Measurements from ENCODE around the gene NLRP5. TPM values are rescaled to one million over a fixed set of nuclear protein-coding genes. Genes with fewer than 3 reads are reported as not detected.
"Not testable (repeated sequence)": the region's sequence is repeated elsewhere in the genome, so short reads cannot be mapped to it uniquely, and the experiment has no call there.

Gene NLRP5
- not detected for polyA plus RNA-seq (2013, experiment 1 of 2)
- not detected for polyA plus RNA-seq (2013, experiment 2 of 2)

DNA sequence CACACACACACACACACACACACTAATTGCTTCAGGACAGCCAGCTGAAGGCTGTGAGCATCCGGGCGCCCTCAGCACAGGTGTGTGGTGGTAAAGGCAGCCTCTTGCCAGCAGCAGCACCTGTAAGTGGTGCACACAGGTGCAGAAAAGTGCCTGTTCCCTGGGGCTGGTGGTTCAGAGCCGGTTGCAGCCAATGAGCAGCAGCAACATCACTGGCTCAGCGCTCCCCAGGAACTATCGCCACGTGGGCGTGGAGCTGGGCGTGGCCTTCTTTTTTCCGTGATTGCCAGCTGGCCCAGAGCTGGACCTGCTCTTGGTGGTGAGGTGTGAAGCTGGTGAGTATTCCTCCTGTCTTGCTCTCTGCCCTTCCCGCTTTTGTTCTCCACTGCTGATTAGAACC, at the start of gene NLRP5:
NLRP5 (plus strand) TSS at position 289 of the 400 bp plus-strand sequence.
- no peaks in the 10 kb centered on the region for H3K79me1 ChIP-seq (ENCODE audit: low read length)
- H3K4me1 ChIP-seq (ENCODE audit: control insufficient read depth, low read depth, low read length): no peaks in the 10 kb centered on the region
- H3K56ac ChIP-seq (ENCODE audit: low read length): no peak within 1 kb of the TSS
- no peak within 1 kb of the TSS for H4K8ac ChIP-seq (ENCODE audit: low read depth, low read length)
- H3K9ac ChIP-seq (ENCODE audit: low read length): no peak within 1 kb of the TSS
- no peak within 1 kb of the TSS for H3K18ac ChIP-seq (ENCODE audit: low read length)
- no peak for DNase-seq
- H3K4ac ChIP-seq (ENCODE audit: low read depth, low read length): no peak within 1 kb of the TSS
- H4K5ac ChIP-seq (ENCODE audit: low read length): no peak within 1 kb of the TSS
- H3K27me3 ChIP-seq (ENCODE audit: insufficient read depth, low read length, poor library complexity): no peaks in the 10 kb centered on the region
- WGBS (ENCODE audit: extremely low coverage, insufficient coverage, low lambda C conversion rate): no CpG with 5 or more reads among the region's 10 CpGs
- no peak within 1 kb of the TSS for H2BK120ac ChIP-seq (ENCODE audit: low read depth, low read length)
- H3K79me2 ChIP-seq (ENCODE audit: control insufficient read depth, insufficient read depth, low read length): no peaks in the 10 kb centered on the region
- H3K4me3 ChIP-seq (ENCODE audit: low read length): no peak within 1 kb of the TSS
- H2AK5ac ChIP-seq (ENCODE audit: low read length): no peak within 1 kb of the TSS
- no peak within 1 kb of the TSS for H3K27ac ChIP-seq (ENCODE audit: low read depth, low read length)
- no peaks in the 10 kb centered on the region for H3K36me3 ChIP-seq (ENCODE audit: control insufficient read depth, insufficient read depth, low read length)
- no peak within 1 kb of the TSS for H3K23ac ChIP-seq (ENCODE audit: low read length)
- H2BK5ac ChIP-seq (ENCODE audit: low read length): no peak within 1 kb of the TSS
- no peak within 1 kb of the TSS for H3K4me2 ChIP-seq (ENCODE audit: low read length)
- no peak within 1 kb of the TSS for H2BK15ac ChIP-seq (replicated peaks; ENCODE audit: low read depth)

DNA sequence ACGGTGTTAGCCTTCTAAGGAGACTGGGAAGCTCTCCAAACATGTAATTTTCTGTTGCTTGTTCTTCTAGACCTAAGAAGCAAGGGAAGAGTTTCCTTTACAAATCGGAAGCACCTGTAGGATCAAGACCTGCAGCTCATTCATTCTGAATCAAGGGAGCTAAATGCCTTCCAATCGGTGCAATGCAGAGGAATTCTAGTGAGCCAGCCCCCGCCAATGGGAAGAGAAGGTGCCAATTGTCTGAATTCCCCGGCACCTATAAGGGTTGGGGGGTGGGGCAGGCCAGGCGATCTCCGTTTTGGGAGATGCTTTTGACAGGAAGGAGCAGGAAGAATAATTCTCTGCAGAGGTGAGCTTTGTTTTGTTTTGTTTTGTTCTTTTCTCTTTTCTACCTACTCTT, 47.4 kb upstream of the NLRP5 start:
- Histone ChIP-seq H3K4me2 (ENCODE audit: low read length) (no peak overlapping the region), H2BK120ac (ENCODE audit: low read depth, low read length) (no peak overlapping the region), H3K36me3 (ENCODE audit: control insufficient read depth, insufficient read depth, low read length) (no peaks in the 10 kb centered on the region), H3K27me3 (ENCODE audit: insufficient read depth, low read length, poor library complexity) (no peaks in the 10 kb centered on the region), H3K9ac (ENCODE audit: low read length) (no peak overlapping the region), H4K5ac (ENCODE audit: low read length) (no peak overlapping the region), H4K8ac (ENCODE audit: low read depth, low read length) (no peak overlapping the region), H3K4me1 (ENCODE audit: control insufficient read depth, low read depth, low read length) (no peaks in the 10 kb centered on the region), H3K79me1 (ENCODE audit: low read length) (no peaks in the 10 kb centered on the region), H3K4ac (ENCODE audit: low read depth, low read length) (no peak overlapping the region), H2BK15ac (replicated peaks; ENCODE audit: low read depth) (no peak overlapping the region), H3K27ac (ENCODE audit: low read depth, low read length) (no peak overlapping the region), H3K23ac (ENCODE audit: low read length) (no peak overlapping the region), H3K18ac (ENCODE audit: low read length) (no peak overlapping the region), H3K79me2 (ENCODE audit: control insufficient read depth, insufficient read depth, low read length) (no peaks in the 10 kb centered on the region), H3K4me3 (ENCODE audit: low read length) (no peak overlapping the region), H2BK5ac (ENCODE audit: low read length) (no peak overlapping the region), H2AK5ac (ENCODE audit: low read length) (no peak overlapping the region), H3K56ac (ENCODE audit: low read length) (no peak overlapping the region)
- no CpG with 5 or more reads among the region's 7 CpGs for WGBS (ENCODE audit: extremely low coverage, insufficient coverage, low lambda C conversion rate)
- no peak for DNase-seq

DNA sequence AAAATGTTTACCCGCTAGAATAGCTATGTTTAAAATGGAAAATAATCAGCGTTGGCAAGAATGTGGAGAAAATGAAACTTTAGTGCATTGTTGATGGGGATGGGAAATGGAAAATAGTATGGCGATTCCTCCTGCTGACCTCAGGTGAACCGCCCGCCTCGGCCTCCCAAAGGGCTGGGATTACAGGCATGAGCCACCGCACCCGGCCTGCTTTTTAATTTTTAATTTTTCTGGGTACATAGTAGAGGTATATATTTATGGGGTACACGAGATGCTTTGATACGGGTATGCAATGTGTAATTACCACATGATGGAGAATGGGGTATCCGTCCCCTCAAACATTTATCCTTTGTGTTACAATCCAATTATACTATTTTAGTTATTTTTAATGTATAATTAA, 46.3 kb upstream of the NLRP5 start:
- no peak overlapping the region for H2BK120ac ChIP-seq (ENCODE audit: low read depth, low read length)
- no CpG with 5 or more reads among the region's 11 CpGs for WGBS (ENCODE audit: extremely low coverage, insufficient coverage, low lambda C conversion rate)
- no peak overlapping the region for H2BK15ac ChIP-seq (replicated peaks; ENCODE audit: low read depth)
- H3K18ac ChIP-seq (ENCODE audit: low read length): no peak overlapping the region
- no peak overlapping the region for H3K4me2 ChIP-seq (ENCODE audit: low read length)
- H3K79me1 ChIP-seq (ENCODE audit: low read length): no peaks in the 10 kb centered on the region
- no peak overlapping the region for H3K27ac ChIP-seq (ENCODE audit: low read depth, low read length)
- no peak for DNase-seq
- no peak overlapping the region for H3K56ac ChIP-seq (ENCODE audit: low read length)
- no peak overlapping the region for H3K4me3 ChIP-seq (ENCODE audit: low read length)
- H3K9ac ChIP-seq (ENCODE audit: low read length): no peak overlapping the region
- H3K4me1 ChIP-seq (ENCODE audit: control insufficient read depth, low read depth, low read length): no peaks in the 10 kb centered on the region
- no peaks in the 10 kb centered on the region for H3K27me3 ChIP-seq (ENCODE audit: insufficient read depth, low read length, poor library complexity)
- no peak overlapping the region for H3K4ac ChIP-seq (ENCODE audit: low read depth, low read length)
- no peak overlapping the region for H3K23ac ChIP-seq (ENCODE audit: low read length)
- no peak overlapping the region for H4K5ac ChIP-seq (ENCODE audit: low read length)
- no peak overlapping the region for H4K8ac ChIP-seq (ENCODE audit: low read depth, low read length)
- H2BK5ac ChIP-seq (ENCODE audit: low read length): no peak overlapping the region
- no peaks in the 10 kb centered on the region for H3K36me3 ChIP-seq (ENCODE audit: control insufficient read depth, insufficient read depth, low read length)
- no peak overlapping the region for H2AK5ac ChIP-seq (ENCODE audit: low read length)
- H3K79me2 ChIP-seq (ENCODE audit: control insufficient read depth, insufficient read depth, low read length): no peaks in the 10 kb centered on the region

DNA sequence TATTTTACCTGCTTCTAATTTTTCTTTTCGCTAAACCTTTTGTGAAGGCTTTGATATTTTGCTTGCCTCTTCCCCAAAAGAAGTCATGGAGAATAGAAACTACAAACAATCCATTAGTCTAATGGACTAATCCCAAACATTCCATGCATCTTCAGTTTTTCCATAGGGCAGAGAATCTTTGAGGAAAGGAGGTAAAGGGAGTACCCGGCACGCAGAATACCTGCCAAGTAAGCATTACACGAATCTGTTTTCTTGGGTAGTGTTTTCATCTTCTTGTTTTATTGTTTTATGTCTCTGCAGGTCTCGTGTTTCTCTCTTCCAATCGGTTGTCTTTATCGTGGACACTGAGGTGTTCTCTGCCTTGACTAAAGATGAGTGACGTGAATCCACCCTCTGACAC, 39.0 kb upstream of the NLRP5 start, which contains the start of gene NLRP8:
NLRP8 (plus strand) TSS at position 301 of the 400 bp plus-strand sequence.
- Histone ChIP-seq H3K18ac (ENCODE audit: low read length) (no peak within 1 kb of the TSS), H2BK5ac (ENCODE audit: low read length) (no peak within 1 kb of the TSS), H4K8ac (ENCODE audit: low read depth, low read length) (no peak within 1 kb of the TSS), H3K4me1 (ENCODE audit: control insufficient read depth, low read depth, low read length) (no peaks in the 10 kb centered on the region), H3K4me3 (ENCODE audit: low read length) (no peak within 1 kb of the TSS), H2BK120ac (ENCODE audit: low read depth, low read length) (no peak within 1 kb of the TSS), H3K27ac (ENCODE audit: low read depth, low read length) (no peak within 1 kb of the TSS), H2AK5ac (ENCODE audit: low read length) (no peak within 1 kb of the TSS), H4K5ac (ENCODE audit: low read length) (no peak within 1 kb of the TSS), H3K79me1 (ENCODE audit: low read length) (no peaks in the 10 kb centered on the region), H3K56ac (ENCODE audit: low read length) (no peak within 1 kb of the TSS), H3K79me2 (ENCODE audit: control insufficient read depth, insufficient read depth, low read length) (no peaks in the 10 kb centered on the region), H3K36me3 (ENCODE audit: control insufficient read depth, insufficient read depth, low read length) (no peaks in the 10 kb centered on the region), H3K23ac (ENCODE audit: low read length) (no peak within 1 kb of the TSS), H2BK15ac (replicated peaks; ENCODE audit: low read depth) (no peak within 1 kb of the TSS), H3K4ac (ENCODE audit: low read depth, low read length) (no peak within 1 kb of the TSS), H3K9ac (ENCODE audit: low read length) (no peak within 1 kb of the TSS), H3K27me3 (ENCODE audit: insufficient read depth, low read length, poor library complexity) (no peaks in the 10 kb centered on the region), H3K4me2 (ENCODE audit: low read length) (no peak within 1 kb of the TSS)
- no CpG with 5 or more reads among the region's 8 CpGs for WGBS (ENCODE audit: extremely low coverage, insufficient coverage, low lambda C conversion rate)
- no peak for DNase-seq

DNA sequence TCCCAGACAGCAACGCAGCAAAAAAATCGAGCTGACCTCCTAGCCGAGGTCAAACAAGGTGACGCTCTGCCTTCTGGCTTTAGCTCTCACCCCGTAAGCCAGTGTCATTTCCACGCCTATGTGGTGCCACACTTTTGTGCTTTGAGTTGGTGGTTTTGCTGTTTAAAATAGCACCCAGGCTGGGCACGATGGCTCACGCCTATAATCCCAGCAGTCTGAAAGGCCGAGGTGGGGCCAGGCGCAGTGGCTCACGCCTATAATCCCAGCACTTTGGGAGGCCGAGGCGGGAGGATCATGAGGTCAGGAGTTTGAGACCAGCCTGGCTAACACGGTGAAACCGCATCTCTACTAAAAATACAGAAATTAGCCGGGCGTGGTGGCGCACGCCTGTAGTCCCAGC, 36.0 kb upstream of the NLRP5 start:
- H3K36me3 ChIP-seq (ENCODE audit: control insufficient read depth, insufficient read depth, low read length); H3K9ac ChIP-seq (ENCODE audit: low read length); H4K5ac ChIP-seq (ENCODE audit: low read length); H3K18ac ChIP-seq (ENCODE audit: low read length); H3K27ac ChIP-seq (ENCODE audit: low read depth, low read length); H2AK5ac ChIP-seq (ENCODE audit: low read length); H3K4me1 ChIP-seq (ENCODE audit: control insufficient read depth, low read depth, low read length); H3K79me2 ChIP-seq (ENCODE audit: control insufficient read depth, insufficient read depth, low read length); H3K56ac ChIP-seq (ENCODE audit: low read length); H3K4me2 ChIP-seq (ENCODE audit: low read length); DNase-seq; H3K4me3 ChIP-seq (ENCODE audit: low read length); H2BK120ac ChIP-seq (ENCODE audit: low read depth, low read length); H4K8ac ChIP-seq (ENCODE audit: low read depth, low read length); H3K79me1 ChIP-seq (ENCODE audit: low read length); H3K27me3 ChIP-seq (ENCODE audit: insufficient read depth, low read length, poor library complexity); H2BK15ac ChIP-seq (replicated peaks; ENCODE audit: low read depth); H2BK5ac ChIP-seq (ENCODE audit: low read length); H3K4ac ChIP-seq (ENCODE audit: low read depth, low read length); H3K23ac ChIP-seq (ENCODE audit: low read length): not testable (repeated sequence)
- no CpG with 5 or more reads among the region's 19 CpGs for WGBS (ENCODE audit: extremely low coverage, insufficient coverage, low lambda C conversion rate)

DNA sequence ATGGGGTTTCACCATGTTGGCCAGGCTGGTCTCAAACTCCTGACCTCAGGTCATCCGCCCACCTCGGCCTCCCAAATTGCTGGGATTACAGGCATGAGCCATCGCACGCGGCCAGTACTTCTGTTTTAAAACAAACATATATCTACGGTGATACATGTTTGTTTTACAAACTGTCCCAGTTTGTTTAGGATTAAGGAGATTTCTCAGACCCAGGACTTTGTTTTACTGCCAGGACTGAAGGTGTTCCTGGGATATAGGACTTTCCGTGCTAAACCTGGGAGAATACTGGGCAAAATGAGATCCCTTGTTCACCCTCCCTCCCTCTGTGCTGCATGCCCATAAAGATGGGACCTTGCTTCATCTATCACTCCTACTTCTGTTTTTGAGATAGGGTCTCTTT, 30.1 kb upstream of the NLRP5 start:
- H3K27ac ChIP-seq (ENCODE audit: low read depth, low read length): no peak overlapping the region
- H2BK5ac ChIP-seq (ENCODE audit: low read length): no peak overlapping the region
- no peak overlapping the region for H3K4ac ChIP-seq (ENCODE audit: low read depth, low read length)
- no peak for DNase-seq
- WGBS (ENCODE audit: extremely low coverage, insufficient coverage, low lambda C conversion rate): no CpG with 5 or more reads among the region's 7 CpGs
- H2BK120ac ChIP-seq (ENCODE audit: low read depth, low read length): no peak overlapping the region
- H2AK5ac ChIP-seq (ENCODE audit: low read length): no peak overlapping the region
- no peak overlapping the region for H4K8ac ChIP-seq (ENCODE audit: low read depth, low read length)
- H3K36me3 ChIP-seq (ENCODE audit: control insufficient read depth, insufficient read depth, low read length): no peaks in the 10 kb centered on the region
- H3K4me3 ChIP-seq (ENCODE audit: low read length): no peak overlapping the region
- H4K5ac ChIP-seq (ENCODE audit: low read length): no peak overlapping the region
- H3K23ac ChIP-seq (ENCODE audit: low read length): no peak overlapping the region
- H3K4me2 ChIP-seq (ENCODE audit: low read length): no peak overlapping the region
- H2BK15ac ChIP-seq (replicated peaks; ENCODE audit: low read depth): no peak overlapping the region
- no peak overlapping the region for H3K9ac ChIP-seq (ENCODE audit: low read length)
- H3K56ac ChIP-seq (ENCODE audit: low read length): no peak overlapping the region
- no peaks in the 10 kb centered on the region for H3K27me3 ChIP-seq (ENCODE audit: insufficient read depth, low read length, poor library complexity)
- H3K4me1 ChIP-seq (ENCODE audit: control insufficient read depth, low read depth, low read length): no peaks in the 10 kb centered on the region
- H3K79me2 ChIP-seq (ENCODE audit: control insufficient read depth, insufficient read depth, low read length): no peaks in the 10 kb centered on the region
- H3K79me1 ChIP-seq (ENCODE audit: low read length): no peaks in the 10 kb centered on the region
- H3K18ac ChIP-seq (ENCODE audit: low read length): no peak overlapping the region

Measured in mesendoderm (in vitro differentiated cells).